ENCODE results near the gene TYW1.

DNA sequence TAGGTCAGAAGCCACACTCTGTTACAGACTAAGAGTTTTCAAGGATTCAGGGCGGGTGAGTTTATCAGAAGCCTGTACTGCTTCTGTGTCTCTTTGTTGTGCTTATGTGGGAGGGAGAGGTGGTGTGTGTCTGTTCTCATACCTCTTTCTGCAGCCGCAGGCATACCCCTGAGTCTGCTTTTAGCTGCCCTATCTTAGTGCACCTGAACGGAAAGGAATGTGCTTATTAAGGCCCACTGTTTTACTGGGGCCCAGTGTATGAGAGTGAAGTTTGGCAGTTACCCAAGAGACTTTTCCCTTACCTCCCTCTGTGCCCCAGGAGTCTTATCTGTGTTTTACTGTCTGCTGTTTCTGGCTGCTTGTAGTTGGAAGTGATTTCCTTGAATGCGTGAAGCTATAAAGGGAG, 104.3 kb downstream of the TYW1 start:
- TF ChIP-seq, protein P1, sequence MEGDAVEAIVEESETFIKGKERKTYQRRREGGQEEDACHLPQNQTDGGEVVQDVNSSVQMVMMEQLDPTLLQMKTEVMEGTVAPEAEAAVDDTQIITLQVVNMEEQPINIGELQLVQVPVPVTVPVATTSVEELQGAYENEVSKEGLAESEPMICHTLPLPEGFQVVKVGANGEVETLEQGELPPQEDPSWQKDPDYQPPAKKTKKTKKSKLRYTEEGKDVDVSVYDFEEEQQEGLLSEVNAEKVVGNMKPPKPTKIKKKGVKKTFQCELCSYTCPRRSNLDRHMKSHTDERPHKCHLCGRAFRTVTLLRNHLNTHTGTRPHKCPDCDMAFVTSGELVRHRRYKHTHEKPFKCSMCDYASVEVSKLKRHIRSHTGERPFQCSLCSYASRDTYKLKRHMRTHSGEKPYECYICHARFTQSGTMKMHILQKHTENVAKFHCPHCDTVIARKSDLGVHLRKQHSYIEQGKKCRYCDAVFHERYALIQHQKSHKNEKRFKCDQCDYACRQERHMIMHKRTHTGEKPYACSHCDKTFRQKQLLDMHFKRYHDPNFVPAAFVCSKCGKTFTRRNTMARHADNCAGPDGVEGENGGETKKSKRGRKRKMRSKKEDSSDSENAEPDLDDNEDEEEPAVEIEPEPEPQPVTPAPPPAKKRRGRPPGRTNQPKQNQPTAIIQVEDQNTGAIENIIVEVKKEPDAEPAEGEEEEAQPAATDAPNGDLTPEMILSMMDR (IDR thresholded peaks at IDR 0.05): no peak
- TF ChIP-seq POLR2AphosphoS5 (IDR thresholded peaks at IDR 0.05; ENCODE audit: low read depth, low read length) (no peak), SIN3A (IDR thresholded peaks at IDR 0.05; ENCODE audit: borderline replicate concordance, insufficient read depth, low read depth, low read length) (no peak)

Measured in Panc1 (cell line).